Effector memory CD4-positive, alpha-beta T cell (primary cell): ENCODE results near the gene IL1RAPL1.

Experiments
- DNase-seq, 3 donors: peaks; one replicate each; pipeline ENCODE4 v3.0.0-alpha.2; 2020
- H3K27ac ChIP-seq: 2 replicates; pipeline ENCODE4 v1.7.0; 2013; ENCODE audit warnings: mild to moderate bottlenecking, low read length, moderate library complexity; ENCODE audit not compliant: insufficient read depth, poor library complexity, severe bottlenecking
- H3K27me3 ChIP-seq: replicated peaks from 2 replicates; pipeline ENCODE4 v1.7.0; 2013; ENCODE audit warnings: mild to moderate bottlenecking, low read length; ENCODE audit not compliant: insufficient read depth, control insufficient read depth, poor library complexity, severe bottlenecking
- H3K36me3 ChIP-seq: 2 replicates; pipeline ENCODE4 v1.7.0; 2013; ENCODE audit warnings: mild to moderate bottlenecking, low read length, moderate library complexity; ENCODE audit not compliant: control insufficient read depth, insufficient read depth
- H3K4me1 ChIP-seq: 2 replicates; pipeline ENCODE4 v1.7.0; 2013; ENCODE audit warnings: low read length, mild to moderate bottlenecking; ENCODE audit not compliant: control insufficient read depth, insufficient read depth, poor library complexity, severe bottlenecking
- H3K4me3 ChIP-seq: 2 replicates; pipeline ENCODE4 v1.7.0; 2013; ENCODE audit warnings: low read length, low read depth, mild to moderate bottlenecking; ENCODE audit not compliant: insufficient read depth, poor library complexity, severe bottlenecking
- H3K9me3 ChIP-seq: 2 replicates; pipeline ENCODE4 v1.7.0; 2013; ENCODE audit warnings: mild to moderate bottlenecking, low read length, moderate library complexity; ENCODE audit not compliant: control insufficient read depth

The IL1RAPL1 gene

DNA sequence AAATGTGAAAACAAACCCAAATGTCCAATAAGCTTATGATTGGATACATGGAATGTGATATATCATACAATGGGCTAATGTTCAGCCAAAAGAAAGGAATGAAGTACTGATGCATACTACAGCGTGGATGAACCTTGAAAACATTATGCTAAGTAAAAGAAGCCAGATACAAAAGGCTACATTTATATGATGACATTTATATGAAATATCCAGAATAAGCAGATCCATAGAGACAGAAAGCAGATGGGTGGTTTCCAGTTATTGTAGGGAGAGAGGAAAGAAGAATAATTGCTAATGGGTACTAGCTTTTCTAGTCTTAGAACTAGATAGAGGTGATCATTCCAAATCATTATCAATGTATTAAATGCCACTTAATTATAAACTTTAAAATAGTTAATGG is 801.3 kb downstream of the IL1RAPL1 start:
- Histone ChIP-seq H3K9me3 (no peaks in the 10 kb centered on the region), H3K36me3 (no peaks in the 10 kb centered on the region), H3K4me3 (no peak overlapping the region), H3K27me3 (no peaks in the 10 kb centered on the region), H3K27ac (no peak overlapping the region), H3K4me1 (no peaks in the 10 kb centered on the region)
- DNase-seq, result no peak

DNA sequence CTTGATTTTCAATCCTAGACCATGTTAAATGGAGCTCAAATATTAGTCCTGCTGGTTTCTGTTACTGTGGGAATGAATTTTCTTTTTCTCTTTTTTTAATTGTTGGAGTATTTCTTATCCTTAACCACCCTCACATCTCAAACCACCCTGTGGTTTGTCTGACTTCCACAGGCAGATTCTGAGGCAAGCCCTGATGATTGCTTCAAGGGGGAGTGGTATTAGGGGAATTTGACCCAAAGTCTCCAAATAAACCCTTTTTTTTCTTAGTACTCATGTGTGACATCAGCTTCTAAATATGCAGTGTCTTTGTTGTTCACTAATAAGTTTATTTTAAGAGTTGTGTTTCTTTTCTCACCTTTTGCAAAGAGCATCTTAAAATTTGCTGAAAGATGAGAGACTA is 810.3 kb downstream of the IL1RAPL1 start:
- no peaks in the 10 kb centered on the region for H3K4me1 ChIP-seq
- no peaks in the 10 kb centered on the region for H3K36me3 ChIP-seq
- H3K4me3 ChIP-seq, result no peak overlapping the region
- DNase-seq, result no peak
- no peaks in the 10 kb centered on the region for H3K27me3 ChIP-seq
- H3K27ac ChIP-seq, result no peak overlapping the region
- H3K9me3 ChIP-seq, result no peaks in the 10 kb centered on the region

DNA sequence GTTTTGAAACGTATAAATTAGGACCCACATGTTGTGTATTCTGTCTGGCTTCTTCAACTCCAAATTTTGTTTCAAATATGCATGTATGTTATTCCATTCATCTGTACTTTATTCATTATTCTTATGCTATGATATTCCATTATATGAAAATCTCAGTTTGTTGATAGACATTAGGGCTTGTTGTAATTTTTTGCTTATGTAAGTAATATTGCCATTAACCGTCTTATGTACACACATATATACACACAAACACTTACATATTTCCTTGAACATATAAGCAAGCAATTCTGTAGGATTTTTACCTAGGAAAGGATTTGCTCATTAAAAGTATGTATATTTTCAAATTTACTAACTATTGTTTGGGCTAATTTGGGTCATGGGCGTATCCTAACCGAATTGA is 820.1 kb downstream of the IL1RAPL1 start:
- Histone ChIP-seq H3K27me3 (no peaks in the 10 kb centered on the region), H3K9me3 (peaks cover 3% of the 10 kb centered on the region)
- DNase-seq, result no peak

DNA sequence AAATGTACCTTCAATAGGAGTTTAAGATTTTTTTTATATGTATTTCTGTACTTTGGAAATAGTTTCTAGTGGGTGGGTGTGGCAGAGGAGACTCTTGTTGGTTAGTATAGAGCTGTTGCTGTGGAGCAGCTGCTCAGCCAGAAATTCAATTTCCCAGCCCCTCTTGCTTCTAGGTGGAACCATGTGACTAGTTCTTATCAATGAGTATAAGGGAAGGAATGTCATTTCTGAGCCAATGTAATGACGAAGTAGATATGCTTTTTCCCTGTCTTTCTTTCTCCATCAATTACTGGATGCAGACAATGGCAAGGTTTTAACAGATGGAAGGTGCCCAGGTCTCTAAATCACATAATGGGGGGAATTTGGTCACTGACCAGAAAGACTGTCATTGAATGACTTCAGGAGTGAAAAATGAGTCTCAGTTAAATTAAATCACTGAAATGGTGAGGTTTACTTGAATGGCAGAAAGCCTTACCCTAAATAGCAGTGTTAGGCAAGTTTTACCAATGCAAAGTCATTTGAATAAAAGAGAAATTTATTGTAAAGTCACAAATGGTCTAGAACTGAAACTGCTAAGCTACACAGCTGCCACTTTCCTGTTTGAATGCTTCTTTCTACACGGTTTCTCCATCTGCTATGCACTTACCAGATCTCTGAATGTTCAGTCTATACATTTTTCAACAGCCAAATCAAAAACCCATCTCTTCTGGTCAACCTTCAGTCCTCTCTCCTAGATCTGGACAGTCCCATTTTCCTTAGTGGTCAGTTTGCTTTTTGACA is 832.7 kb downstream of the IL1RAPL1 start:
- no peak for DNase-seq
- no peaks in the 10 kb centered on the region for H3K9me3 ChIP-seq
- no peaks in the 10 kb centered on the region for H3K36me3 ChIP-seq
- no peak overlapping the region for H3K4me3 ChIP-seq
- H3K27me3 ChIP-seq, result no peaks in the 10 kb centered on the region
- no peak overlapping the region for H3K27ac ChIP-seq
- no peaks in the 10 kb centered on the region for H3K4me1 ChIP-seq

More for the DNA sequence above, 820.1 kb downstream of the IL1RAPL1 start:
- Histone ChIP-seq H3K4me1 (no peaks in the 10 kb centered on the region), H3K36me3 (no peaks in the 10 kb centered on the region), H3K4me3 (no peak overlapping the region), H3K27ac (no peak overlapping the region)

DNA sequence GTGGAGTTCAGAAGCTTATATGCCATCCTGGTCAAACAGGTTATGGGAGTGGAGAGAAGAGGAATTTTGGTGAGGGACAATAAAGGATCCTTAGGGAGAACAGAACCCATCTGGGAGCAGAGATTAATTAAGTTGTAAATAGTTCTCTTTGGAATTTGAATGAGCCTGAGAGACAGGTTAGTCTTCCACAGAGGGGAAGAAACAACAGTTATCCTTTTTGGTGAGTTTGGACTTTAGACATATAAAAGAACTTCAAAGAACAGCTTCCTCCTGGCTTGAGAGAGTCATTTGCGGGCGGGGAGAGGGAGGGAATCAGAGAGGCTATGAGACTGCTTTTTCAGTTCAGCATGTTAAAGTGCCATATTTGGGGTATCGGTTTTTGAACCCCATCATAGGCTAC is 834.8 kb downstream of the IL1RAPL1 start:
- Histone ChIP-seq H3K9me3 (no peaks in the 10 kb centered on the region), H3K27ac (no peak overlapping the region), H3K36me3 (no peaks in the 10 kb centered on the region)

DNA sequence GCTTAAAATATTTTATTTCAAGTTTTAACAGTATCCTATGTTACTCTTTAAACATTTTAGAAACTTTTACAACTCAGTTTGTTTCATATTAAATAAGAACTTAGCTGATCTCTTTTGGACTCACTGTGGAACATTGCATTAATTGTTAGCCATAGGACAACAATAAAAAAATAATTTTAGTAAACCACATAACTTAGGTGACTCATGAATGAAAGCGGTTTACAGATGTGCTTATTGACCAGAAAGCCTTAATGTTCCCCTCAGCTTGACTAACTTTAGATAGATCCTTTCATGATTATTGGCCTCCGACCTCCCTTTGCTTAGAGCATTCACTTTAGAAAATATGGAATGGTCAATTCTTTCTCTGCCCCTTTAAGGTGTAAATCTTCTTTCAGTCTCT is 844.6 kb downstream of the IL1RAPL1 start:
- no peaks in the 10 kb centered on the region for H3K36me3 ChIP-seq
- H3K4me3 ChIP-seq, result no peak overlapping the region
- H3K27ac ChIP-seq, result no peak overlapping the region
- H3K27me3 ChIP-seq, result no peaks in the 10 kb centered on the region
- no peaks in the 10 kb centered on the region for H3K9me3 ChIP-seq
- H3K4me1 ChIP-seq, result no peaks in the 10 kb centered on the region
- no peak for DNase-seq

More for the DNA sequence above, 834.8 kb downstream of the IL1RAPL1 start:
- DNase-seq, result no peak
- Histone ChIP-seq H3K27me3 (no peaks in the 10 kb centered on the region), H3K4me1 (no peaks in the 10 kb centered on the region), H3K4me3 (no peak overlapping the region)

DNA sequence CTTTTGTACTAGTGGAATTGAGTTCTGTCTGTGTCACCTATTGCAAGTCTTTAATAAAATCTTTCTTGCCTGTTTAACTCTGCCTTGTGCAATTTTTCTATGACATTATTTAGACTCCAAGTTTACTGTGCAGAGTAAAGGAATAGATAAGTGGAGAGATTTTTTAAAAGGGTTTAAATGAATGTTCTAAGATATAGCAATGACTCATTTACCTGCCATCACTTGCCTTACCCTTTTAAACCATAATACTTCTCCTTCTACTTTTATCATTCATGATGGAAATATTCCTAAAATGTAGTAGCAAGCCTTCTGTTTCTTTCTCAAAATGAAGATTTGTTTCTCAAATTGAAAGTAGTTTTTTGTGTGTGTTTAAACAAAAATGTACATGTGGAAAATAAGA is 845.3 kb downstream of the IL1RAPL1 start:
- H3K4me3 ChIP-seq, result no peak overlapping the region

DNA sequence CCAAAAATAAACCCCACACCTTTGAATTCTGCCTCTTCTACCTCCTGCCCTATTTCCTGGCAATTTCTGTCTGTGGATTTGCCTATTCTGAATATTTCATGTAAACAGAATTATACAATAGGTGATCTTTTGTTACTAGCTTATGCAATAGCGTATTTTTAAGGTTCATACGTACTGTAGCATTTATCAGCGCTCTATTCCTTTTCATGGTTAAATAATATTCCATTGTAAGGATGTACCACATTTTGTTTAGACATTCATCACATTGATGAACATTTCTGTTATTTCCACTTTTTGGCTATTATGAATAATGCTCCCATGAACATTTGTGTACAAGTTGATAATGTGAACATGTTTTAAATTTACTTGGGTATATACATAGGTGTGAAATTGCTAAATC is 847.7 kb downstream of the IL1RAPL1 start:
- H3K27ac ChIP-seq, result no peak overlapping the region
- H3K9me3 ChIP-seq, result no peaks in the 10 kb centered on the region
- no peaks in the 10 kb centered on the region for H3K4me1 ChIP-seq
- H3K4me3 ChIP-seq, result no peak overlapping the region
- H3K27me3 ChIP-seq, result no peaks in the 10 kb centered on the region
- H3K36me3 ChIP-seq, result no peaks in the 10 kb centered on the region
- no peak for DNase-seq

More for the DNA sequence above, 845.3 kb downstream of the IL1RAPL1 start:
- Histone ChIP-seq H3K27ac (no peak overlapping the region), H3K9me3 (no peaks in the 10 kb centered on the region), H3K36me3 (no peaks in the 10 kb centered on the region), H3K27me3 (no peaks in the 10 kb centered on the region), H3K4me1 (no peaks in the 10 kb centered on the region)
- DNase-seq, result no peak

DNA sequence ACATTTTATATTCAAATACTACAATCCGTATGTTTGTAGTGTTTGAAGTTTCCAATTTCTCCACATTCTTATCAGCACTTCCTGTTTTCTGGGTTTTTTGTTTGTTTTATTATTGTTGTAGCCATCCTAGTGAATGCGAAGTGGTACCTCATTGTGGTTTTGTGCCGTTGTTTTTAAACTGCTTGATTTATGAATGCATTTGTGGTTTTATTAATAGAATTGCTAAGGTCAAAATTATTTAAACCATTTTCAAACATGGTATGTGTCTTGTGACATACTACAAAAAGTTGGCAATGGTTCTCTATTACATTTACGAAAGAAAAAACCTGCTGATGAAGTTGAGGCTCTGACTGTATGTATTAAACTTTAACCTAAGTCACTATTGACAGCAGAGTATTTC is 848.1 kb downstream of the IL1RAPL1 start:
- Histone ChIP-seq H3K36me3 (no peaks in the 10 kb centered on the region), H3K9me3 (no peaks in the 10 kb centered on the region), H3K4me1 (no peaks in the 10 kb centered on the region), H3K27ac (no peak overlapping the region), H3K27me3 (no peaks in the 10 kb centered on the region), H3K4me3 (no peak overlapping the region)
- no peak for DNase-seq

DNA sequence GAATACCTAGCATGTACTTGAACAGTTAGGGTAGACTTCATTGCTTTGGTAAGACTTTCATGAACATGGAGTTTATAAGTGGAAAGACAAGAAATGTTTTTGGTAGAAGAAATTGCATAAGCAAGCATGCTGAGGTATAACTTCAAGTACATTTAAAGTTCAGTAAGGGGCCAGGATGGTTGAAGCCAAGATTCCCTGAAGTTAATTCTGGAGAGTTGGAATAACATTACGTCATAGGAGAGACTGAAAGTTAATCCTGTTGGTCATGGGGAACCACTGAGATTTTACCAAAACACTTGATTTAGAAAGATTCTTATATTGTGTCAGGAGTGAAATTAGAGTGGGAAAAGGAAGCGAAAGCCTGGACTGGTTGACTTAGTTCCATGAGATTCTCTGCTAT is 860.6 kb downstream of the IL1RAPL1 start:
- H3K27ac ChIP-seq, result no peak overlapping the region
- H3K4me3 ChIP-seq, result no peak overlapping the region
- DNase-seq, result no peak
- no peaks in the 10 kb centered on the region for H3K27me3 ChIP-seq
- H3K36me3 ChIP-seq, result no peaks in the 10 kb centered on the region
- no peaks in the 10 kb centered on the region for H3K9me3 ChIP-seq
- no peaks in the 10 kb centered on the region for H3K4me1 ChIP-seq
